Transverse colon (tissue), 4 donors: Measurements from ENCODE around the gene PAFAH1B2.

ENCODE experiments used
- CTCF ChIP-seq, 5 experiments: fragments of 200-600 bp in 3 of 5; fragments of 450-650 bp in 2 of 5; sonication (generic) in 3 of 5; IDR thresholded peaks; 1 replicate in 2 of 5; 2 replicates in 3 of 5; pipeline ENCODE4 v1.5.1; 2016 to 2017; ENCODE audit warnings: antibody characterized with exemption in 5 of 5, inconsistent platforms in 3 of 5, mild to moderate bottlenecking in 2 of 5, moderate library complexity in 1 of 5
- EP300 ChIP-seq: sonication (generic); formaldehyde crosslinking; IDR thresholded peaks from one replicate; pipeline ENCODE4 v1.6.1; 2017; ENCODE audit warnings: antibody characterized with exemption, low read depth
- POLR2A ChIP-seq: fragments of 450-650 bp; IDR thresholded peaks from one replicate; pipeline ENCODE4 v1.6.1; 2016; ENCODE audit warnings: antibody characterized with exemption, mild to moderate bottlenecking, moderate library complexity
- POLR2AphosphoS5 ChIP-seq, 3 donors: sonication (generic); formaldehyde crosslinking; IDR thresholded peaks; one replicate each; pipeline ENCODE4 v1.6.1; 2016; ENCODE audit warnings: antibody characterized with exemption in 3 of 3

DNA sequence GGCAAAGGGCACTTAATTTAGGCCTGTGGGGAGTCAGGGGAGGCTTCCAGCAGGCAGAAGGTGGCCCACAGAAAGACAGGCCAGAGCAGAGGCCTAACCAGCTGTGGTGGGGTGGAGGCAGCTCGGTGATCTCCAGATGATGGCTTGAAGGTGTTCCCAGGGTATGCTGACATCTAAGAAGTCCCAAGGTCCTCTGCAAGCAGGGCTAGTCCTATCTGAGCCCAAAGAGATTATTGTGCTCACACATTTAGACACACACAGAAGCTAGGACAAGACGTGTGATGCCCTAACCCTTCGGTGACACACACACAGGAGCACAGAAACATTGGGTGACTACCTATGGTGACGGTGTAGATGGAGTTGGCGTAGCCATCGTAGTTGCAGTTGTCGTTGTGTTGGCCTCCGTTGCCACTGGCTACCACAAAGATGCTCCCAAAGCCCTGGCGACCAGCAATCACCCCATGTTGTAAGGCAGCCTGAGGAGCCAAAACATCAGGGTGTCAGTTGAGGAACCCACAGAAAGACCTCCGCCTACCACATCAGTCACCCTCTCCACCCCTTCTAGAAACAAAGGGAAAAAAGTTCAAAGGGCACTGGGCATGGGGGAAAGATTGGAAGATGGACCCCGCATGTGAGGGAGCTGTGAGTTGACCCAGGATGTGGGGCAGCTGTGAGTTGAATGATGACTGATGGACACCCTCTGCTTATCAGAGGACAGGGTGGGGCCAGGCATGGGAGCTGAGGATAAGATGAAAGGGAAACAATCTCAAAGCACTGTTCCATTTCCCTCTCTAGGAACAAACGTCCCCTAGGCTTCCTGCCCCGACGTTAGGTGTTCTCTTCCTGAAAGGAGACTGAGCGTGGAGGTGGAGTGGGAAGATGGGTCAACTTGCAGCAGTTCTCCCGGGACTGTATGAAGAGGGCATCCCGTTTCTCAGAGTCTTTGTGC is 79.9 kb downstream of the PAFAH1B2 start:
- TF ChIP-seq POLR2A (no peak), CTCF (IDR thresholded peaks at IDR 0.05) (no peak), EP300 (no peak), POLR2AphosphoS5 (IDR thresholded peaks at IDR 0.05) (no peak)
